Fibroblast of lung (primary cell): ENCODE measurements around the gene SCYGR2. TPM values are rescaled to one million over a fixed set of nuclear protein-coding genes. Genes with fewer than 3 reads are reported as not detected.

Source experiments
- DNase-seq, 2 donors: peaks; one replicate each; pipeline versions ENCODE4 v3.0.0 to v3.0.0-alpha.2; 2010; ENCODE audit warnings: low read depth in 2 of 2
- H2AFZ ChIP-seq: 2 replicates; pipeline ENCODE4 v1.5.1; 2012; ENCODE audit warnings: low read length, control low read depth, inconsistent platforms
- H3K27ac ChIP-seq: 2 replicates; pipeline ENCODE4 v1.5.1; 2011; ENCODE audit warnings: low read length, control low read depth; ENCODE audit not compliant: insufficient read depth
- H3K27me3 ChIP-seq: 2 replicates; pipeline ENCODE4 v1.5.1; 2011; ENCODE audit warnings: mild to moderate bottlenecking, low read length; ENCODE audit not compliant: control insufficient read depth, insufficient read depth
- H3K36me3 ChIP-seq: 2 replicates; pipeline ENCODE4 v1.5.1; 2011; ENCODE audit warnings: low read length; ENCODE audit not compliant: control insufficient read depth, insufficient read depth
- H3K4me1 ChIP-seq: 2 replicates; pipeline ENCODE4 v1.5.1; 2011; ENCODE audit warnings: low read length; ENCODE audit not compliant: control insufficient read depth, insufficient read depth; ENCODE audit errors: extremely low read depth
- H3K4me2 ChIP-seq: 2 replicates; pipeline ENCODE4 v1.5.1; 2011; ENCODE audit warnings: low read length, control low read depth; ENCODE audit not compliant: insufficient read depth; ENCODE audit errors: extremely low read depth
- H3K4me3 ChIP-seq, 4 experiments: fragments of 200-600 bp in 1 of 4; sonication (generic) in 1 of 4; replicated peaks in 1 of 4; 2 replicates each; pipeline ENCODE4 v1.5.1; 2011 to 2016; ENCODE audit warnings: low read length in 4 of 4, low read depth in 3 of 4, mild to moderate bottlenecking in 3 of 4, control low read depth in 2 of 4, inconsistent platforms in 1 of 4, mixed read lengths in 1 of 4; ENCODE audit not compliant: insufficient read depth in 1 of 4; ENCODE audit errors: control extremely low read depth in 1 of 4
- H3K79me2 ChIP-seq: 2 replicates; pipeline ENCODE4 v1.5.1; 2012; ENCODE audit warnings: mild to moderate bottlenecking, low read length, inconsistent platforms; ENCODE audit not compliant: control insufficient read depth, insufficient read depth
- H3K9ac ChIP-seq: 2 replicates; pipeline ENCODE4 v1.5.1; 2011; ENCODE audit warnings: mild to moderate bottlenecking, low read length, control low read depth; ENCODE audit not compliant: insufficient read depth
- H3K9me3 ChIP-seq: 2 replicates; pipeline ENCODE4 v1.5.1; 2012; ENCODE audit warnings: low read depth, low read length; ENCODE audit not compliant: control insufficient read depth, insufficient read depth
- H4K20me1 ChIP-seq: 2 replicates; pipeline ENCODE4 v1.5.1; 2011; ENCODE audit warnings: low read length; ENCODE audit not compliant: control insufficient read depth, insufficient read depth; ENCODE audit errors: extremely low read depth
- CTCF ChIP-seq, 2 donors: IDR thresholded peaks in 1 of 2; conservative IDR thresholded peaks in 1 of 2; 1 replicate in 1 of 2; 2 replicates in 1 of 2; pipeline ENCODE4 v1.5.1; 2011 to 2012; ENCODE audit warnings: low read length in 2 of 2, control low read depth in 1 of 2, inconsistent platforms in 1 of 2, low read depth in 1 of 2, mild to moderate bottlenecking in 1 of 2
- EZH2 ChIP-seq: IDR thresholded peaks from 2 replicates; pipeline ENCODE4 v1.5.1; 2012; ENCODE audit warnings: low read length, control low read depth, mild to moderate bottlenecking; ENCODE audit errors: missing control alignments
- polyA plus RNA-seq, 2 donors: library from polyadenylated mRNA; depleted of rRNA in 1 of 2; stranded (reverse) in 1 of 2; unstranded in 1 of 2; fragments of >200 nt; gene quantifications; 2 replicates each; pipeline ENCODE4 v1.2.1, GENCODE V29; 2011 to 2012; ENCODE audit warnings: missing spikeins in 1 of 2
- total RNA-seq: library from RNA; depleted of rRNA; stranded (reverse); fragments of >200 nt; gene quantifications from 2 replicates; pipeline ENCODE4 v1.2.1, GENCODE V29; 2014

Gene SCYGR2
- total and polyA plus RNA-seq, 2 donors (not counting 1 experiment from before 2014, with no cell fraction given): not detected

GRCh38 chr2:227614246-227614645, 15.6 kb downstream of the SCYGR2 start:
- Histone ChIP-seq H3K9ac (no peak overlapping the region), H4K20me1 (no peaks in the 10 kb centered on the region), H3K36me3 (no peaks in the 10 kb centered on the region), H3K9me3 (no peaks in the 10 kb centered on the region), H3K4me1 (no peaks in the 10 kb centered on the region), H2AFZ (no peak overlapping the region), H3K4me2 (no peak overlapping the region), H3K27ac (no peak overlapping the region), H3K27me3 (no peaks in the 10 kb centered on the region), H3K4me3 (no peak overlapping the region), H3K79me2 (no peaks in the 10 kb centered on the region)
- TF ChIP-seq EZH2 (no peak), CTCF (conservative IDR thresholded peaks at IDR 0.05 in 1 of 2, IDR thresholded peaks at IDR 0.05 in 1 of 2; ENCODE audit: low read depth in 1 of 2, low read length in 2 of 2) (no peak)
- no peak for DNase-seq

GRCh38 chr2:227614740-227615139, 16.0 kb downstream of the SCYGR2 start, which contains the start of gene SCYGR3:
TSS of gene SCYGR3 (minus strand) at chr2:227614840. CDS start at chr2:227614840, 0 bp downstream.
- Histone ChIP-seq H3K9me3 (no peaks in the 10 kb centered on the region), H3K79me2 (no peaks in the 10 kb centered on the region), H2AFZ (no peak within 1 kb of the TSS), H3K4me1 (no peaks in the 10 kb centered on the region), H3K4me2 (no peak within 1 kb of the TSS), H3K9ac (no peak within 1 kb of the TSS), H3K4me3 (no peak within 1 kb of the TSS), H4K20me1 (no peaks in the 10 kb centered on the region), H3K36me3 (no peaks in the 10 kb centered on the region), H3K27me3 (no peaks in the 10 kb centered on the region), H3K27ac (no peak within 1 kb of the TSS)
- no peak for TF ChIP-seq EZH2
- no peak for TF ChIP-seq CTCF (conservative IDR thresholded peaks at IDR 0.05 in 1 of 2, IDR thresholded peaks at IDR 0.05 in 1 of 2; ENCODE audit: low read depth in 1 of 2, low read length in 2 of 2)
- DNase-seq: no peak

- H3K4me3 ChIP-seq: no peak overlapping the region
- H4K20me1 ChIP-seq: no peaks in the 10 kb centered on the region
- H3K4me2 ChIP-seq: no peak overlapping the region
- TF ChIP-seq CTCF (conservative IDR thresholded peaks at IDR 0.05 in 1 of 2, IDR thresholded peaks at IDR 0.05 in 1 of 2; ENCODE audit: low read depth in 1 of 2, low read length in 2 of 2): no peak
- TF ChIP-seq EZH2: no peak
- H3K4me1 ChIP-seq: no peaks in the 10 kb centered on the region
- no peak overlapping the region for H3K27ac ChIP-seq
- DNase-seq: no peak
- H3K9me3 ChIP-seq: no peaks in the 10 kb centered on the region
- no peaks in the 10 kb centered on the region for H3K79me2 ChIP-seq
- no peaks in the 10 kb centered on the region for H3K27me3 ChIP-seq
- H2AFZ ChIP-seq: no peak overlapping the region
- no peak overlapping the region for H3K9ac ChIP-seq
- H3K36me3 ChIP-seq: no peaks in the 10 kb centered on the region
These were observed 16.5 kb downstream of the SCYGR2 start for GRCh38 chr2:227615181-227615580.
